Eye (tissue), 1 donor: ENCODE data around the gene PPAT.

ENCODE experiments used
- DNase-seq: peaks from one replicate; pipeline ENCODE4 v3.0.0-alpha.2; 2015

The PPAT gene

DNA sequence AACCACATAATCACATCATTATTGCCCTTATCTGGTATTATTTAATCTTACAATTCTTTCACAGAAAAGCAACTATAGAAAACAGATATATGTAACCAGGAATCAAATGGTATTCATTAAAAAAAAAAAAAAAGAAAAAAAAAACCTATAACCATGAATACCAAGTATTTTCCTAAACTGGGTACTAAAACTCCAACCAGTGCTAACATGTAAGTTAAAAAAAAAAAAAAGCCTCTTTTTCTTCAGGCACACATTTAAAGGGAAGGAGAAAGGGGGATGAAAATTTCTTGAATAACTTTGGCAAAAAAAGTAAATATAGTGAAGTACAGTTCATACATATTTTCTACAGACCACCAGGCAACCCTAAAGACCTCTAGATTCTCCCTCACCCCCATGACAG lies 2.1 kb downstream of the PPAT start:
- no peak for DNase-seq

DNA sequence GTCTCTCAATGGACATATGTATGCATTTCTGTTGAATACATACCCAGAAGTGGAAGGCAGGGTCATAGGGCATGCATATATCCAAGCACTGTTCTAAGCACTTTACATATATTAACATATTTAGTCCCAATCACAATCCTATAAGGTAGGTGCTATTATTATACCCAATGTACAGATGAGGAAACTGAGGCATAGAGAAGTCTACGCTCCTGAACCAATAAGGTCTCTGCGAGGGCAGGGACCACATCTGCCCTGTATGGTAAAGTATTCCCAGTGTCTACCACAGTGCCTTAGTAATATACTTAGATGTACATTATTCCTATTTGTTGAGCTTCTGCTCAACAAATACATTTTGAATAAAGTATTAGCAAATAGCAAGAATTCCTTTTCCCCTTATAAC lies 5.2 kb downstream of the PPAT start:
- DNase-seq: no peak

DNA sequence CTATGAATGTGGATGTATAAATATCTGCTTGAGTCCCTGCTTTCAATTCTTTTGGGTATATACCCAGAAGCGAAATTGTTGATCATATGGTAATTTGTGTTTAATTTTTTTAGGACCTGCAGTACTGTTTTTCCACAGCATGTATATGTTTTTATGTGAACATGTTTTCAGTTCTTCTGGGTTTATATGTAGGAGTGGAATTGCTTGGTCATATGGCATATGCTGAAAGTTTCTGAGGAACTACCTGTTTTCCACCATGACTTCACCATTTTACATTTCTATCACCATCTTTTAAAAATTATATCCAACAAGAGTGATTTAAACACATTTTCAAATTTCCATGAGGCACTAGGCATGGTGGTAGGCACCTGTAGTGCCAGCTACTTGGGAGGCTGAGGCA lies 8.2 kb downstream of the PPAT start:
- no peak for DNase-seq

DNA sequence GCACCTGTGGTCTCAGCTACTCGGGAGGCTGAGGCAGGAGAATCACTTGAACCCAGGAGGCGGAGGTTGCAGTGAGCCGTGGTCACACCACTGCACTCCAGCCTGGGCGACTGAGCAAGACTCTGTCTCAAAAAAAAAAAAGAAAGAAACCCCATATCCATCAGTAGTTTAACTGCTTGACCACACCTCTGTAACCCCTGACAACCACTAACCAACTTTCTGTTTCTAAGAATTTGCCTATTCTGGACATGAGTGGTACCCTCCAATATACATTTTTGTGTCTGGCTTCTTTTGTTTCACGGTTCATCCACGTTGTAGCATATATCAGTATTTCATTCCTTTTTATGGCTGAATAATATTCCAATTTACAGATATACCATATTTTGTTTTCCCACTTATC lies 9.1 kb downstream of the PPAT start:
- no peak for DNase-seq

DNA sequence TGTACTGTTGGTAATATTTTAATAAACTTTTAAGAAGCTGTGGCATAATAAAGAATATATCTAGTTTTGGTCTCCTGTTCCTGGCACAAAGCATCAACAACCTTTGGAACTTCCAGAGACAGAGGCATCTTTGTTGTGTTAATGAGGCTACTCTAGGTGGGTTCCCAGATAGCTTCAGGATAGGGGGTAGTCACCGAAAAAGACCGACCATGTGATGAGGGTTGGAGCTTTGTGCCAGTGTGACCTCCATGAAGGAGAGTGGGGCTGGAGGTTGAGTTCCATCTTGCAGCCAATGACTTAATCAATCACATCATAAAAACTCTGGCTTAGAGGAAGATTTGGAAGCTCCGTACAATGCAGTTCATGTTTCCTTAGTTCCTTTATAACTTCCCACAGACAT lies 9.9 kb downstream of the PPAT start:
- DNase-seq: no peak

DNA sequence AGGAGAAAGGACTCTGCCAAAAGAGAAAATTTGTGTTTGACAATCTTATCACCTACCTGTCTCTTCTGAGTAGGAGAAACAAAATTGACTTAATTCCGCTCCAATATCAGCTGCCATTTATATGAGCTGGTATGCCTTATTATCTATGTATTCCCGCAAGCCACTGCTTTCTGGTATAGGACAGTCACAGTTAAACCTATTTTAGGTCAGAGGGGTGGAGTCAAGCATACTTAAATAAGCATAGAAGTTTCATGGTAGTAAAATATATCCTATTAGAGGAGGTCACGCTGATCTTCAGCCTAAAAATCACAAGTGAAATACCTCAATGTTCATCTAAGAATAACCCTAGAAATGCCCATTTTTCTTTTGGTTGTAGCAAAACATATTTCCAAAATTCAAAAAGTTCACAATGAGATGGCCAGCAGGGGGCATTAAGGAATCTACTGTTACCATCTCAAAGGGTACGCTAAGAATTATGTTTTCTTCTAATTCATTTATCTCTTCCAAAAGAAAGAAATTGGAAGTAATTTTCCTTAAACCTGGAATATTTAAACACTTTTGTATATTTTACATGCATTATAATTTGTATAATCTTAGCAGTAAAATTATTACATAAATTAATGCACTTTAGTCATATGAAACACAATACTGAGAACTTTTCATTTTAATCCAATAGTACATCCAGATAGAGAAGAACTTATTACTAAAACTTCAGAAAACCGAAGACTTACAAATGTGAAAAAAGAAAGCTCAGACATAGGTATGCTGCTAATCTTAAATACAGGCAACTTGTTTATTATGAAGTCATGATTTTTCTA lies 10.5 kb downstream of the PPAT start:
- peak; percentile 67 for DNase-seq

DNA sequence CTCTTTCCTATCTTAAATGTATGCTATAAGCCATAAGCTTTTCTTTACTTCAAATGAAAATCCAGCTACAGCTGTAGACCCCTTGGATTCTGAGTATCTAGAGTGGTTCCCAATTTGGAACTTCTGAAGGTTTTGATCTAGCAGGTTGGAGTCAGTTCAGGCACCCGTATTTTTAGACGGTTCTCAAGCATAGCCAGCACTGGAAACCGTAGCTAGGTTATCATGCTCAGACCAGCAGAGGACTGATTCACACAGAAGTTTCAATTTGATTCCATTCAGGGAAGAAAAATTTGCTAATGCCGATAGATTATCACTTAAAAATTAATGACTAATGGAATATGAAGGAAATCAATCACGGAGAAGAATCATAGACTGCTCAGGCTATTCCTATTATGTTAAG lies 11.2 kb downstream of the PPAT start:
- DNase-seq: no peak

DNA sequence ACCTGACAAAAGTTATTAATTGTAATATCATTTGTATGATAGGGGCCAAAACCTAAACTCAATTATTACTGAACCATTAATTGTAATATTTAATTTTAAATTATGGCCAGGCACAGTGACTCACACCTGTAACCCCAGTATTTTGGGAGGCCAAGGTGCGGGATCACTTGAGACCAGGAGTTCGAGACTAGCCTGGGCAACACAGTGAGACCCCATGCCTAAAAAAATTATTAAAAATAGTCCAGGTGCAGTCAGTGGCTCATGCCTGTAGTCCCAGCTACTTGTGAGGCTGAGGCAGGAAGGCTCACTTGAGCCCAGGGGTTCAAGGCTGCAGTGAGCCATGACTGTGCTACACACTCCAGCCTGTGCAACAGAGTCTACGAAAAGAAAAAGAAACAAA lies 18.0 kb downstream of the PPAT start:
- DNase-seq: no peak

DNA sequence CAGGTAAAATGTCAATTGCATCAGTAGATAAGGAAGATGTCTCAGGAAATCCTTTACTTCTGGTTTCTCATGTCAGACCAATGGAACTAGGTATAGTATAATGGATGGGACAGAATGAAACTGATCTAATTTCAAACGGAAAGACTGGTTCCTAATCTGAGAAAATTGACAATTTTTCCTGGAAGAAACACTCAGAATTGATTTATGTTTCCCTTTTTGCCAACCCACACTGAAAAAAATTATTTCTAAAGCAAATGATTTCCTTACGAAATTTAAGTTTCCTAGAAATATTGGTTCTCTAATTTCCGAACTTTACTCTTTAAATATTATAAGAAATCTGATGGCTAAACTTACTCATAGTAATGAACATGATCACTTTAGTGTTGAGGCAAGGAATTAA lies 19.1 kb downstream of the PPAT start:
- DNase-seq: no peak

DNA sequence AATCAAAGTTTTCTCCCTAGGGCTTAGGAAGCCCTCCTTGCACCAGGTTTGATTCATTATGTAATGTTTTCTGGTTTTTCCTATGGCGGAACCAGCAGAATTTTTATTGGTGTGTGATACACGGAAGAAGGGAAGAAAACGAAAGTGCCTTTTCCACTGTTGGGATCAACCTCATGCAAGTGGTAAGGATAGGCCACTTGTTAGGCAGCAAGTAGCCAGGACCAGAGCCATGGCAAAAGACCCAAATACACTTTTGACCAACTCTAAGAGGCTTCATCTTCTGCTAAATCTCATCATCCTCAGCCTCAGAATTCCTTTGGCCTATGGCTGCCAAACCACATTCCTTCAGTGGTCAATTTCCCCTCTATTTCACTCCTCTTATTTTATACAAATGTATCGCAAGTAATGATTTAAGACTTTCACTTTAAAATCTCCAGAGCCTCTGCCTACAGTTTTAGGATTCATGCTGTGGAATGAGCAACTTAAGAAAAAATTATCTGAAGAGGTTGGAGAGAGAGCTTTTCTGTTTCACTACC lies 21.2 kb downstream of the PPAT start:
- peak; percentile 8 for DNase-seq

DNA sequence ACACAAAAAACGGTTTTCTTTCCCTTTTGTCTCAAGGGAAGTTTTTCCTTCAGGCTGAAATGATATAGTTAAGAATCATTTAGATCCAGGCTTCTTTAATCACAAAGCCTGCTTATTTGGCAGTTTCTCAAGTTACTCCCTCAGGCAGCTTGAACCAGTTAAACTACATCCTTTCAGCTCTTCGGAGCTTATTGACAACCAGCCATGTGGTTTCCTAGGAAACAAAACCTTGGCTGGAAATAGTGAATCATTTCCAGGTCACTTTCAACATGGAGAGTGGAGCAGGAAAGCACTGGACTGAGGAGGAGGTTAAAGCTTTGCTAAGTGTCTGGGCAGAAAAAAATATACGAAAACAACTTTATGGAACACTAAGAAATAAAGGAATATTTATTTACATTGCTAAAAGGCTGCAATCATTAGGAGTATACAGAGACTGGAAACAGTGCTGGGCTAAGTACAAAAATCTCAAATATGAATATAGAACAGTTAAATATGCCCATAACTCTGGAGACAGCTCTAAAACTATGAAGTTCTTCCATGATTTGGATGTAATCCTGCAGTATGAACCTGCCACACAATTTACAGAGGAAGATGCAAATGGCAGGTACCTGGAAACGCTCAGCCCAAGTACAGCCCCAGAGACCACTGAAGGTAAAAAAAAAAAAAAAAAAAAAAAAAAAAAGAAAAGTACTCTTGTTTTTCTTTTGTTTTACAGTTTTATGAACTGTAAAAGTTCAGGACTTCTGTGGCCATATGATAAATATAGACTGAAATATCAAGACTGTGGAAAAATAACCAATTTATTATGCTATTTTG lies 25.0 kb downstream of the PPAT start:
- DNase-seq: peak; percentile 96

DNA sequence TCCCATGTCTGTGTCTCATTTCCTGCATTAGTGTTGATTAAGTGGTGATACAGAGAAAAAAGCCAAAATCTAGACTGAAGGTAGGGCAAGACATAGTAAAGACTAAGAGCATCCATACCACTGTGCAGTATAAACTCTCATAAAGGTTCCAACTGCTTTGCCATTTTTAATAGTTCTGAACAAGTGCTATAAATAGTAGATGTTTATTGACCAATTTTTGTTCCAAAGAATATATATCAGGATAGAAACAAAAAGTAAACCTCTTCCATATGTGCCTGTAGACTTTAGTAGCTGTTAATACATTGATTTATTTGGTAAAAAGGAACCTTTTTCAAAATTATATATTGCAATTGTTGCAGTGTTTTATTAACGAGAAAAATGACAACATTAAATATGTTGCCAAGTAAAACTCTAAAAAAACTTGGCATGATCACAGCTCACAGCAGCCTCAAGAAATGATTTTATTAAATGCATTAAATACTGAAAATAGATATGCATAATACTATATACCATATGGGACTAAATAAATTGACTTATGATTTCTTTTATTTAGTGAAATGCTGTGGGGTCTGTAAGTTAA lies 25.8 kb downstream of the PPAT start:
- peak; percentile 54 for DNase-seq

DNA sequence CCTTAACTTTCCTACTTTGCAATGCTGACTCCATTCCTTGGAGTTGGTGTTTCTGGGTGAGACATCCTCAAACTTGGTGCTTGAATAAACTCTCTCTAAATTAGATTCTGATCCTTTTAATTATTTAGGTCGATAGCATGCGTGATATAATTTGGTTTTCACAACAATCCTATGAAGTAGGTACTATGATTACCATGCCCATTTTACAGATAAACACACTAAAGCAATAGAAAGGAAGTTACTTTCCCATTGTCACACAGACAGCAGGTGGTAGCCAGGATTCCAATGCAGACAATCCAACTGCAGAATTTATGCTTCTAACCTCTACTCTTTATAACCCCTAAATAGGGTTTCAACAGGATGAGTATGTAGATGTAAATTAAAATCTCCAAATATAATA lies 26.4 kb downstream of the PPAT start:
- no peak for DNase-seq

DNA sequence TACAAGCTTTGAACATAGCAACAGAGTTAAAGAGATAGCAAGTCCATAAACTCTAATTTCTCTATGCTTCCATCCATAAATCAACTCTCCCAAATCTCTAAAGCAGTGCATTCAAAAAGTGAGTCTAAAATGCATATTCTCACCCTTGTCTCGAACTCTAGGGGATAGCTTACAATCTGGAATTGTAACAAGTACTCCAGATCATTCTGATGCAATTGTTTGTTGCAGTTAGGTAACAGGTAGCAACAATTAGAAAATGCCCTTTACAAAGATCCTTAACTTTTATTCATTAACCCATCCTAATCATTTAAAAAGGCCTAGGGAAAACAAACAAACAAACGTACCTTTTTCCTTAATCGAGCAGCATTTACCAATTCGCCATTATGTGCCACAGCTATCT lies 29.3 kb downstream of the PPAT start:
- no peak for DNase-seq

DNA sequence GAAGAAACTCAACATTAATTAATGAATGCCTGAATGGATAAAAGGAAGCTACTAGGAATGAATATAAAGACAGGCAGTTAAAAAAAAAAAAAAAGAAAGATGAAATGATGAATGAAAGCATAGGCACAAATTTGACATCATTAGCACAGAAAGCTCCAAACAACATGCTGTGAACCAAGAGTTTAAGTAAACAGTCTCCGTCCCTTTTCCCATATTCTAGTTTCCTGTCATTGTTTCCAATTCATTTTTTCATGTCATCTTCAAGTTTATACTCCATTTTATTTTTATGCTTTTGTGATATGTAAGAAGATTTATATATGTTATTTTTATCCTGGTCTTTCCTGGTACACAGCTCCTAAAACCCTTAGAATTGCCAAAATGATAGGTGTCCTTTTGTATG lies 30.4 kb downstream of the PPAT start:
- DNase-seq: no peak

DNA sequence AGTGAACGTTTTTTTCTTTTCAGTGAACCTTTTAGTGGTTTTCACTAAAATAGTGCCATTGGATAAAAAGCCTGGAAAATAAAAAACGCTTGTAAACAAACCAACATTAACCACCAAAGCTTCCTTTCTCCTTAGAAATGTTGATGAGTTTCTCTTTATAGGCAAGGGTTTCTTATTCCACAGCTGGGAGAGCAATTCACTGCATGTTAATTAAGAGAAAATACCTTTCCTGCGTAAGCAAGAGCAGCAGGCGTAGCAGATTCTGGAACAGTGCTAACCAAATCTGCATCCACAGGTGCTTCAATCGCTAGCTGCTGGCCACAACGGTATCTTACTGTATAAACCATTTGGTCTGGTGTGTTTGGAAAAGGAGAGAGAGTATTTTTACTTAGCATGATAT lies 34.9 kb downstream of the PPAT start:
- DNase-seq: no peak

DNA sequence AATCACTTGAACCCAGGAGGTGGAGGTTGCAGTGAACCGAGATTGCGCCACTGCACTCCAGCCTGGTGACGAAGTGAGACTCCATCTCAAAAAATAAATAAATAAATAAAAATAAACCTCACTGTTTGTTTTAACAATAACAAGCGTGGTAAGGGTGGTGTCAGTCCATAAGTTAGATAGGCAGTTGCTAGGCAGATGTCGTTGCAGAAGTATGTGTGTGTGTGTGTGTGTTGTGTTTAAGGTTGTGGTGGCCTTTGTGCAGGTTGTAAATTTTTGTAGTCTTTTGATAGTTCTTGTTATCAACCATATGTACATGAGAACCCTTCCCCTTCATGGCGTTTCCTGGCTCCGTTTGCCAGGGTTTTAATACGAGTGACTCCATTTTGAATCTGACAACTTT lies 44.1 kb downstream of the PPAT start:
- no peak for DNase-seq

DNA sequence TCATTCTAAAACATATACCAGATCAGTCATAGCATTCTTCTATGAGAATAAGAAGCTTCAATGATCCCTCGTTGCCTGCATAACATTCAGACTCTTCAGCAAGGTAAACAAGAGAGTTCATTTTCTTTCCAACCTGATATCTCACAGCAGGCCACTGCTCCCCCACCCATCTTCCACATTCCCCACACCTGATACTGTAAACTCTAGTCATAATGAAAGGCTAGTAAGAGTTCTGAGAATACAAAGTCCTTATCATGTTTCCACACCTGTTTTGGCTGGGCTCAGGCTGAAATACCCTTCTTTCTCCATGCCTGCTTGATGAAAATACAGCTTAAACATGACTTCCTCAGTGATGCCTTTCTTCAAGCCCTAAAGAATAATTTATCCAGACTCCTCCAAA lies 45.9 kb downstream of the PPAT start:
- DNase-seq: no peak

DNA sequence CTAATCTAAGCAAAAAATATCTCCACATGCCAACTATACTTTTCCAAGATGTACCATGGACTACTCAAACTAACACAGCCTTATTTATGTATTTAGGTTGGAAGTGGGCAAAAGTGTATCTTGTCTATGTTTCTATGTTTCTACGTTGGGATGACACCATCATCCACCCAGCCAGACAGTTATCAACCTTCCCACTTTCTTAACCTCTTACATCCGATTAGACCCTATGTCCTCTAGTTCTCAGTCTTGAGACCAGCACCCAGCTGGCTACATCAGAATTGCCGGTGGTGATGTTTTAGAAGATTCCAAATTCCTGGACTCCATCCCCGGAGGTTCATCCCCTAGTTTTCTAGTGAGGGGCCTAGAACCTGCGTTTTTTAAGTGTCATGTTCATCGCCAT lies 47.1 kb downstream of the PPAT start:
- no peak for DNase-seq

DNA sequence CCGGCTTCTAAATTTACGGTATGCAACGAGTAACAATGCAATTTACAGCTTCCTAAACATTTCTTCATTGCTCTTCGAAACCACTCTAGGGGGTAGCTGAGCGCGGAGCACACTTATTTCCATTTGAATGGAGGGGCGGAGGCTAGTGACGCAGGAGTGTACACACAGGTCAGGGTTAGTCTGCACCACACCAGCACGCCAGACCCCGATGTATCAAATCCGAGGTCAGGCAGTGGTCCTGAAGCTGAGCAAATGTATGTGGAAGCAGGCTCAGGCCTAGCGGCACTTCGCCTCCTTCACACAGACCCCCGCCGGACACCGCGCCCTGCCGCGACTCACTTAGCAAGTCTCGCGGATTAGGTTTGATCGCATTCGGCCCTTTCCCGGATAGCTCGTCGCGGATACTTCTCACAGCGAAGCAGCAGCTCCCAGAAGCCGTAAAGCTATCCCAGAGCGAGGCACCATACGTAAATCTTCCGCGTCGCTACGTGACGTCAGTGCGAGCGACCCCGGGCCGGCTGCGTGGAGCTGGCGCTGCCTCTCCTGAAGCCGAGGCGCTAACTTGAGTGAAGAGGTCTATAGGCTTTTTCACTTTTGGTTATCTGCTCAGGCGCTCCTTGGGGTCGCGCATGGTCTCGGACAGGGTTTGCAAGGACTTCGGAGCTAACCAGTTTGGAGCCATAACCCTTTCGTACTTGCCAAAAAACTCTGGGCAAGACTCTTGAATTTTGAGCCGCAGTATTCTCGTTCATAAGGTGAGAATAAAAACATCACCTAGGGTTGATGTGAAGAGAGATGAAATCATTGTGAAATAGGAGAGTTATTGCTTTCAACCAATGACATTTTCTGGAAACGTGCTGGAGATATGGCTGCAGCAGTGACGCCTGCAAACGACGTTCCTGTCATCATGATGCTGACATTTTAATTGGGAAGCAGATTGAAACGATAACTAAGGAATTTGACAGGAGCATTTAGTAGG lies 48.1 kb downstream of the PPAT start, which contains the start of gene AASDH:
Gene AASDH, minus strand, starts transcription at position 469 of the 979 bp plus-strand sequence. CDS start 3,192 bp downstream, outside the sequence.
- DNase-seq: peak; percentile 99

DNA sequence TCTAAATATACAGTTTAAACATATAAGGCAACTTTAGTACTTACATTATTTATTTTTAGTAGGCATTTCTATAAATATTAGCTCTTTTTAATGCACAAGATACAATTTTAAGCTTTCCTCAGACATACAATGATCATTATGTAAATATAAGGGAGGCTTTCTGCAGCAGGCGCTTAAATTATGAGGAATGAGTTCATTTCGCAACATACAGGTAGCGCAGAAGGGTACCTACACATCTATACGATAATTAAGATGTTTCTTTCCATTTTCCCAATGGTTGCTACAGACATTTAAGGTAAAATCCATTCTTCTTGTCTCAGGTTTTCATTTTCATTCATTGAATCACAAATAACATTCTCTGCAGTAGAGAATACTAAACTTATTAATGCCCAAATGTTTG lies 49.3 kb downstream of the PPAT start:
- peak; percentile 19 for DNase-seq

DNA sequence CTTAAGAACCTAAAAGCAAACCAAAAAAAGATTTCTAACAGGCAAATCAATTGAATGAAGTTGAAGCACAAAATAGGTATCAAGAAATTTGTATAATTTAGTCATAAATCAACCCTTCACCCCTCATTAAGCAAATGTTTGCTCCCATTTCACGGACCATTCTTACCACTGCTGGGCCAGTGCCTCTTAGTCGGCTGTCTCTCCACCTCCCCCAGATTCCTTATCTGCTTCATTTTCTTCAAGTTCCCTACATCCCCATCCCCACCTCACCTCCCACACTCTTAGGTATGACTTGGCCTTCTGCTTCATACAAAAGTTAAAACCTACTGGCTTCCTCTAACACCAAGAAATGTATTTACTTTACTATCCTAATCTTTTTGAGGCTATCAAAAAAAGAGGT lies 60.0 kb downstream of the PPAT start:
- DNase-seq: no peak
